Liver (tissue), 3 donors: ENCODE measurements around the gene LKAAEAR1.

Experiments used
- EGR1 ChIP-seq, 2 donors: IDR thresholded peaks; 2 replicates each; pipeline ENCODE4 v1.6.1; 2016 to 2018; ENCODE audit warnings: antibody characterized with exemption in 2 of 2, low read depth in 2 of 2
- HNF4G ChIP-seq: IDR thresholded peaks from 2 replicates; pipeline ENCODE4 v1.6.1; 2016; ENCODE audit warnings: antibody characterized with exemption
- JUND ChIP-seq, 2 donors: IDR thresholded peaks; 2 replicates each; pipeline ENCODE4 v1.6.1; 2016; ENCODE audit warnings: antibody characterized with exemption in 2 of 2
- MAX ChIP-seq: IDR thresholded peaks from 2 replicates; pipeline ENCODE4 v1.6.1; 2016; ENCODE audit warnings: antibody characterized with exemption
- SP1 ChIP-seq: IDR thresholded peaks from 2 replicates; pipeline ENCODE4 v1.6.1; 2018; ENCODE audit warnings: antibody characterized with exemption, mild to moderate bottlenecking
- TAF1 ChIP-seq: conservative IDR thresholded peaks from 2 replicates; pipeline ENCODE4 v1.6.1; 2016; ENCODE audit warnings: antibody characterized with exemption, mild to moderate bottlenecking
- YY1 ChIP-seq: IDR thresholded peaks from 2 replicates; pipeline ENCODE4 v1.6.1; 2016; ENCODE audit warnings: antibody characterized with exemption, mild to moderate bottlenecking
- TF ChIP-seq, protein P1 (sequence below): fragments of 150-350 bp; IDR thresholded peaks from 2 replicates; pipeline ENCODE4 v1.5.1; 2017; ENCODE audit warnings: improper control_type of control experiment, low read depth, low read length; ENCODE audit not compliant: missing input control
- donor health status: healthy.
- donor health status: healthy.

DNA sequence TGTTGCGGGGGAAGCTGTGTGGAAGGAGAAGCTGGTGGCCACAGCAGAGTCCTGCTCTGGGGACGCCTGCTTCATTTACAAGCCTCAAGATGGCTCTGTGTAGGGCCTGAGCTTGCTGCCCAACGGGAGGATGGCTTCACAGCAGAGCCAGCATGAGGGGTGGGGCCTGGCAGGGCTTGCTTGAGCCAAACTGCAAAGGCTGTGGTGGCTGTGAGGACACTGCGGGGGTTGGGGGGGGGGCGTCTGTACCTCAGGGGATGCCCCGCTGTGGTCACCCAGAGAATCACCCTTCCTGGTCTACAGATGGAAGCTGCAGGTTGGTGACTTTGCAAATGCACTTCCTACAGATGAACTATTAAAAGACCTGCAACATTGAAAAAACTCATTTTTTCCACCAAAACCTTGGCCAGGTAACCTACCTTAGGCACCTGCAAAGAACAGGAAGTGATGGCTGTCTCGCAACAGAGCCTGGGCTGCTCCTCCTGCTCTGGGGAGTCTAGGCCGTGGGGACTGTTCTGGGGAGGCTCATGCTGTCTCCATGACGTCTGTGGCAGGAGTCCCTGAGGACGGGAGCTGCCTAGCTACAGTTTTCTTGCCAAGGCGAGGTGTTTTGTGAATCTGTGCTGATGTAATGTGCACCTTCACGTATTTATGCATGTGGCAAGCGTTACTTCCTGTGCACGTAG, 15.8 kb upstream of the LKAAEAR1 start:
- TF ChIP-seq, protein P1, sequence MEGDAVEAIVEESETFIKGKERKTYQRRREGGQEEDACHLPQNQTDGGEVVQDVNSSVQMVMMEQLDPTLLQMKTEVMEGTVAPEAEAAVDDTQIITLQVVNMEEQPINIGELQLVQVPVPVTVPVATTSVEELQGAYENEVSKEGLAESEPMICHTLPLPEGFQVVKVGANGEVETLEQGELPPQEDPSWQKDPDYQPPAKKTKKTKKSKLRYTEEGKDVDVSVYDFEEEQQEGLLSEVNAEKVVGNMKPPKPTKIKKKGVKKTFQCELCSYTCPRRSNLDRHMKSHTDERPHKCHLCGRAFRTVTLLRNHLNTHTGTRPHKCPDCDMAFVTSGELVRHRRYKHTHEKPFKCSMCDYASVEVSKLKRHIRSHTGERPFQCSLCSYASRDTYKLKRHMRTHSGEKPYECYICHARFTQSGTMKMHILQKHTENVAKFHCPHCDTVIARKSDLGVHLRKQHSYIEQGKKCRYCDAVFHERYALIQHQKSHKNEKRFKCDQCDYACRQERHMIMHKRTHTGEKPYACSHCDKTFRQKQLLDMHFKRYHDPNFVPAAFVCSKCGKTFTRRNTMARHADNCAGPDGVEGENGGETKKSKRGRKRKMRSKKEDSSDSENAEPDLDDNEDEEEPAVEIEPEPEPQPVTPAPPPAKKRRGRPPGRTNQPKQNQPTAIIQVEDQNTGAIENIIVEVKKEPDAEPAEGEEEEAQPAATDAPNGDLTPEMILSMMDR = no peak
- TF ChIP-seq MAX = no peak
- TF ChIP-seq TAF1 = no peak
- TF ChIP-seq YY1 = no peak
- no peak for TF ChIP-seq SP1
- no peak for TF ChIP-seq EGR1 (IDR thresholded peaks at IDR 0.05; ENCODE audit: low read depth in 2 of 2)
- no peak for TF ChIP-seq HNF4G
- no peak for TF ChIP-seq JUND (IDR thresholded peaks at IDR 0.05)
